Activated T-cell treated with anti-CD3 and anti-CD28 coated beads, Interleukin-2, amount 50 U/mL, for 4 hours (primary cell): Measurements from ENCODE around the gene FANCG. TPM values are rescaled to one million over a fixed set of nuclear protein-coding genes. Genes with fewer than 3 reads are reported as not detected.

Experiments
- ATAC-seq, 2 donors: fragments of 200-7000 bp; cut with Tn5 transposase; one replicate each; pipeline ENCODE4 v1.10.0; 2021
- DNase-seq: peaks from one replicate; pipeline ENCODE4 v3.0.0-alpha.2; 2020
- H3K27me3 Mint-ChIP-seq: one replicate; pipeline ENCODE4 v1.8.0; 2021; ENCODE audit warnings: low read depth, mixed read lengths
- H3K36me3 Mint-ChIP-seq: one replicate; pipeline ENCODE4 v1.8.0; 2022; ENCODE audit warnings: mixed read lengths; ENCODE audit not compliant: insufficient read depth
- H3K4me1 Mint-ChIP-seq: one replicate; pipeline ENCODE4 v1.8.0; 2021; ENCODE audit warnings: low read depth, mixed read lengths
- H3K4me3 Mint-ChIP-seq: one replicate; pipeline ENCODE4 v1.8.0; 2021; ENCODE audit warnings: mild to moderate bottlenecking, moderate library complexity, mixed read lengths
- H3K9me3 Mint-ChIP-seq: one replicate; pipeline ENCODE4 v1.8.0; 2021; ENCODE audit warnings: mixed read lengths
- total RNA-seq, 3 donors: library from RNA; stranded (reverse); gene quantifications; one replicate each; pipeline ENCODE4 v1.2.1, GENCODE V29; 2021

Gene FANCG
- total RNA-seq, 3 donors from 2014 or later: 40.0 to 62.6 (median 54.4) TPM

GRCh38 chr9:35057271-35057620, 22.5 kb downstream of the FANCG start:
- DNase-seq (no peak), ATAC-seq (no peak)
- Mint-ChIP-seq H3K4me3 (no peak overlapping the region), H3K27me3 (no peaks in the 10 kb centered on the region), H3K9me3 (no peaks in the 10 kb centered on the region), H3K36me3 (peaks cover 74% of the 10 kb centered on the region), H3K4me1 (no peaks in the 10 kb centered on the region)

DNA sequence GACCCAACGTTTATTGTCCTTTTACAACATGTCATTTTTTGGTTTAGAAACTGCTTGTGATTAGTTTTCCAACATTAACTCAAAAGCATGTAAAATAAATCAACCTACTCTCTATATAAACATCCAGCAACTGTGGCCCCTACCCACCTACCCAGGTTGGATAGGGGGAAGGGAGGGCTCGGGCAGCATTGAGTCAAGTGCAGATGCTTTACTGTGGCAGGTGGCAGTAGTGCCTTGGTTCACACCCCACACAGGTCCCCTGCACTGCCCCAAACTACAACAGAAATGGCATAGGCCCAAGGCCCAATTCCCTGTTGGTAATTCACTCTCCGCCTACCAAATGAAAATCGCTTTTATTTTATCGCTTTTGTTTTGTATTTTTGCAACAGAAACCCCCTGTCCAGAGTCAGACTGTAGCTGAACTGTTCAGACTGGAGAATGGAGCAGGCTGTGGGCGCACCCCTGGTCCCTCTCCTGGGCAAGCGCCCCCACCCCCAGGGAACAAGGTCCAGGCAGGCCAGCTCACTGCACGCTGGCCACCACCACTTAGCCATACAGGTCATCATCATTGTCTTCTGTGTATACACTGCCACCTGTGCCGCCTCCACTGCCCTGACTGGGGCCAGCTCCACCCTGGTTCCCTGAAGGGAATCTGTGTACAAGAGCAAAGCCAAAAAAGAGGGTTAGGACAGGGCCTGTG, 23.0 kb downstream of the FANCG start:
- ATAC-seq: peak in 1 of 2 donors; percentile 7
- H3K4me1 Mint-ChIP-seq: no peaks in the 10 kb centered on the region

GRCh38 chr9:35054871-35055644, 24.7 kb downstream of the FANCG start:
- Mint-ChIP-seq H3K9me3 (no peaks in the 10 kb centered on the region), H3K36me3 (peaks cover 63% of the 10 kb centered on the region), H3K4me3 (no peak overlapping the region), H3K27me3 (no peaks in the 10 kb centered on the region), H3K4me1 (peaks cover 3% of the 10 kb centered on the region)
- no peak for ATAC-seq
- no peak for DNase-seq

More for the DNA sequence above, 23.0 kb downstream of the FANCG start:
- Mint-ChIP-seq H3K36me3 (peaks cover 72% of the 10 kb centered on the region), H3K27me3 (no peaks in the 10 kb centered on the region), H3K9me3 (no peaks in the 10 kb centered on the region), H3K4me3 (no peak overlapping the region)
- no peak for DNase-seq

GRCh38 chr9:35054185-35054835, 25.4 kb downstream of the FANCG start:
- peaks cover 3% of the 10 kb centered on the region for H3K4me1 Mint-ChIP-seq
- H3K36me3 Mint-ChIP-seq: peaks cover 57% of the 10 kb centered on the region
- no peak for ATAC-seq
- H3K4me3 Mint-ChIP-seq: no peak overlapping the region
- no peaks in the 10 kb centered on the region for H3K27me3 Mint-ChIP-seq
- DNase-seq: no peak
- H3K9me3 Mint-ChIP-seq: no peaks in the 10 kb centered on the region

GRCh38 chr9:35051069-35051967, 28.4 kb downstream of the FANCG start:
- ATAC-seq (peak; percentile 75), DNase-seq (peak; percentile 50)
- no peaks in the 10 kb centered on the region for H3K9me3 Mint-ChIP-seq
- H3K4me1 Mint-ChIP-seq: peaks cover 3% of the 10 kb centered on the region
- no peaks in the 10 kb centered on the region for H3K27me3 Mint-ChIP-seq
- H3K4me3 Mint-ChIP-seq: no peak overlapping the region
- peaks cover 43% of the 10 kb centered on the region for H3K36me3 Mint-ChIP-seq

- H3K36me3 Mint-ChIP-seq: peaks cover 32% of the 10 kb centered on the region
These were observed 31.2 kb downstream of the FANCG start for GRCh38 chr9:35048511-35048910.

GRCh38 chr9:35044071-35044470, 35.7 kb downstream of the FANCG start:
- Mint-ChIP-seq H3K4me3 (no peak overlapping the region), H3K9me3 (no peaks in the 10 kb centered on the region), H3K4me1 (no peaks in the 10 kb centered on the region), H3K27me3 (no peaks in the 10 kb centered on the region), H3K36me3 (peaks cover 34% of the 10 kb centered on the region)
- DNase-seq (no peak), ATAC-seq (no peak)

More at GRCh38 chr9:35048511-35048910, 31.2 kb downstream of the FANCG start:
- Mint-ChIP-seq H3K4me1 (peaks cover 3% of the 10 kb centered on the region), H3K27me3 (no peaks in the 10 kb centered on the region), H3K4me3 (no peak overlapping the region), H3K9me3 (no peaks in the 10 kb centered on the region)
- no peak for ATAC-seq
- DNase-seq: no peak

DNA sequence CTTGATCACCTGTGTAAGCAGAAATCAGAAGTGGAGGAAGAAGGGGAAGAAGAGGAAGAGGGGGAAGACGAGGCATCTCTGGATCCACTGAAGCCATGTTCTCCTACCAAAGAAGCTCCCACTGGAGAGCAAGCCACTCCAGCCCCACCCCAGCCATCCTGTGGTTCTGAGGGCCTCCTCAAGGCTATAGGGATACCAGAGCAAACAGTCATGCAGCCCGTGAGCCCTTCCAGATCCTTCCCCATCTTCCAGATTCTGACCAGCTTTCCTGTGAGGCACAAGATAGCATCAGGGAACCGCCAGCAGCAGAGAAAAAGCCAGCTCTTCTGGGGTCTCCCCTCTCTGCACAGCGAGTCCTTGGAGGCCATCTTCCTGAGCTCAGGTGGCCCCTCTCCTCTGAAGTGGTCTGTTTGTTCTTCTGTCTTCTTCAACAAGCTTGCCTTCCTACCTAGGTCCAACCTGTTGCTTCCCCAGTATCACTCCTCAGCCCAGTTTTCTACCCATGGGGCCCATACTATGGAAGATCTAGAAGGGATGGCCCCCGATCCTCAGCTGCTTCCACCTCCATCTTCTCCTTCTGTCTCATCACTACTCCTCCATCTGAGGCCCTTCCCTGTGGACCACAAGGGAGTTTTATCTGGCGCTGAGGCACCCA, 36.7 kb downstream of the FANCG start:
- DNase-seq: no peak
- Mint-ChIP-seq H3K9me3 (no peaks in the 10 kb centered on the region), H3K27me3 (no peaks in the 10 kb centered on the region), H3K4me1 (no peaks in the 10 kb centered on the region), H3K4me3 (no peak overlapping the region), H3K36me3 (peaks cover 26% of the 10 kb centered on the region)
- peak in 1 of 2 donors; percentile 14 for ATAC-seq

DNA sequence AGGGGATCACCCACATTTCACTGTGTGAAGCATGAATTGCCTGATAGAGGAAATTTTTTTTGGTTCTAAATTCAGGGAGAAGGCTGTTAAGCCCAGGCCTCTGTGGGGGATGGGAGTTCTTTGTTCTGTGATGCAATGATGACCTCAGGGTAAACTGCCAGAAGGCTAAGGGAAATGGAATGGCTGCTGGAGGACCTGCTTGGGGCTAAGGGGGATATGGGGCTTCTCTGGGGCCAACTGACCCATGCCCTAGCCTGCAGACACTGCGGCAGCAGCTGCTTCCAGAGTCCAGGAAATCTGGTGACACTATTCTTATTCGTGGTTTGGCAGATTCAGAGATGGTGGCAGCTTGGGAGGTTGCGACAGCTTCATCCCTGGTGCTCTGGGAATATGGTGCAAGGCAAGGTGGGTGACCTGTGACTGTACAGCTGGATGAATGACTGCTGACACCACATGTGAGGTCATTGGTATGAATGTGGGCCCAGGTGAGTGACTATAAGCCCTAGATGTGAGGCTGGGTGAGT, 37.6 kb downstream of the FANCG start:
- no peaks in the 10 kb centered on the region for H3K27me3 Mint-ChIP-seq
- H3K4me1 Mint-ChIP-seq: no peaks in the 10 kb centered on the region
- DNase-seq (no peak), ATAC-seq (no peak)
- no peak overlapping the region for H3K4me3 Mint-ChIP-seq
- peaks cover 26% of the 10 kb centered on the region for H3K36me3 Mint-ChIP-seq
- H3K9me3 Mint-ChIP-seq: no peaks in the 10 kb centered on the region

DNA sequence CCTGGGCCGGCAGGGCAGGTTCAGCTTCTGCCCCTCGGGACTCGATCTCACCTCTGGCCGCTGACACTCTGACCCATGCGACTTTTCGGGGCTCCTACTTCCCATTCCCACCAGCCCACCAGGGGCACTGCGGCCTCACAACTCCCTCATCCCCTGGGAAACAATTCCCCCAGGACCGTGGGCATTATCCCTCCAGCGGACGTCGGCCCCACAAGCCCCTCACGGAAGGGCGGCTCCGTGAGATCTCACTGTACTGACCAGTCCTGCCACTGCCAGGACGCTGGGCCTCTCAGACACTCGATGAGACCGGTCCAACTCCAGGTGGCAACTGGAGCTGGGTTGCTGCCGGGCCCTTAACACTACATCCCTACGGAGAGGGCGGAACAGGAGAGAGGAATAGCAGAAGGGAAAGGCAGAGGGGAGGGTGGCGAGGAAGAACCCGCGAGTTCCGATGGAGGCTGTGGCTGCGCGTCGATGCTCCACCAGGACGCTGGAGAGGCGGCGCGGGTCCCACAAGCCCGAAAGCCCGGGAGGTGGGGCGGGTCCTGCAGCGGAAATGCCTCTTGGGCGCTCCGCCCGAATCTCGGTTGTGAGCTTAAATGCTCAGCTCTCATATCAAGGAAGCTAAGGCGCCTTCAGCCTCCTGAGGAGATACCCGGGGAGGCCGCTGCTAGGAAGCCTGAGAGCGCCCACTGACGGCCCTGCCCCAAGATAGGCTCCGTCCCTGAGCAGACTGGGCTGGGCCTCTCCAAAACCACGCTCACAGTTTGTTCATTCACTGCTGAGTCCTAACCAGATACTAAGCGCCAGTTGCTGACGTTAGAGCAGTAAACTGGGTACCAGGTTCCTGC, 43.7 kb downstream of the FANCG start:
- peak; percentile 18 for DNase-seq
- no peaks in the 10 kb centered on the region for H3K27me3 Mint-ChIP-seq
- peak; percentile 70 to 80 for ATAC-seq
- no peaks in the 10 kb centered on the region for H3K9me3 Mint-ChIP-seq
- H3K4me3 Mint-ChIP-seq: peak overlapping the region; percentile 57
- H3K36me3 Mint-ChIP-seq: peaks cover 17% of the 10 kb centered on the region
- peaks cover 8% of the 10 kb centered on the region for H3K4me1 Mint-ChIP-seq

DNA sequence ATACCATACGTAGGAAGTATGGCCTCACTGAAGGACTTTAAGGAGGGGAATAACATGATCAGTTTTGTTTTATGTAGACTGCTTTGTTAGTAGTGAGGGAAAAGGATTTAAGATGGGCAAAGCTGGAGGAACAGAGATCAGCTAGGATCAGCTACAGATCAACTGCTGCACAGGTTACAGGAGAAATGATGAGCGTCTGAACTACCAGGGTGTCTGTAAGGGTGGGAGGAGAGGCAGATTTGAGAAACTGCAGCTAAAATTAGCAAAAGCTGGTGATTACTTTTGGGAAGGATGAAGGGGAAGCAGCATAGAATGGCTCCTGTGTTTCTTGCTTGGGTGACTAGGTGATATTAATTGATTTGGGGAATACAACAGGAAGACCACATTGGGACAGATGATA, 46.6 kb downstream of the FANCG start:
- H3K4me1 Mint-ChIP-seq: peaks cover 12% of the 10 kb centered on the region
- ATAC-seq (no peak), DNase-seq (no peak)
- no peaks in the 10 kb centered on the region for H3K9me3 Mint-ChIP-seq
- H3K36me3 Mint-ChIP-seq: peaks cover 8% of the 10 kb centered on the region
- H3K4me3 Mint-ChIP-seq: no peak overlapping the region
- no peaks in the 10 kb centered on the region for H3K27me3 Mint-ChIP-seq

DNA sequence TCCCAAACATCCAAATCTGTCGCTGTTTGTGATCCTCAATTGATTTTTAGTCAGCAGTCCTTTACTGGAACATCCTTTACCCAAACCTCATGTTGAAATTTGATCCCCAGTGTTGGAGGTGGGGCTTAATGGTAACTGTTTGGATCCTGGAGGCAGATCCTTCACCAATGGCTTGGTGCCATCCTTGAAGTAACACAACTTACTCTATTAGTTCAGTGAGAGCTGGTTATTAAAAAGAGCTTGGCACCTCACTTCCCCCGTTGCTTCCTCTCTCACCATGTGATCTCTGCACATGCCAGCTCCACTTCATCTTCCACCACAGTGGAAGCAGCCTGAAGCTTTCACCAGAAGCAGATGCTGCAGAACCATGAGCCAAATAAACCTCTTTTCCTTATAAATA, 49.9 kb downstream of the FANCG start:
- Mint-ChIP-seq H3K4me3 (no peak overlapping the region), H3K27me3 (no peaks in the 10 kb centered on the region), H3K36me3 (peaks cover 8% of the 10 kb centered on the region), H3K9me3 (no peaks in the 10 kb centered on the region), H3K4me1 (peaks cover 10% of the 10 kb centered on the region)
- DNase-seq (no peak), ATAC-seq (no peak)

- no peaks in the 10 kb centered on the region for H3K27me3 Mint-ChIP-seq
- H3K9me3 Mint-ChIP-seq: no peaks in the 10 kb centered on the region
- ATAC-seq (no peak), DNase-seq (no peak)
- H3K36me3 Mint-ChIP-seq: peaks cover 10% of the 10 kb centered on the region
- no peak overlapping the region for H3K4me3 Mint-ChIP-seq
- peaks cover 10% of the 10 kb centered on the region for H3K4me1 Mint-ChIP-seq
These were observed 50.5 kb downstream of the FANCG start for GRCh38 chr9:35029241-35029640.
